Breast epithelium (tissue), 4 donors: ENCODE measurements around the gene ABI3BP. TPM values are rescaled to one million over a fixed set of nuclear protein-coding genes. Genes with fewer than 3 reads are reported as not detected.

Experiments
- DNase-seq, 2 donors: peaks; one replicate each; pipeline ENCODE4 v3.0.0-alpha.2; 2019; ENCODE audit warnings: low spot score in 2 of 2
- H3K27ac ChIP-seq, 2 donors: fragments of 200-600 bp; sonication (generic) in 1 of 2; one replicate each; pipeline ENCODE4 v1.5.1; 2016 to 2019; ENCODE audit warnings: mild to moderate bottlenecking in 1 of 2
- H3K27me3 ChIP-seq, 2 donors: fragments of 200-600 bp; sonication (generic) in 1 of 2; one replicate each; pipeline versions ENCODE4 v1.5.1 to v1.6.0; 2017 to 2019; ENCODE audit warnings: control low read depth in 1 of 2, mild to moderate bottlenecking in 1 of 2
- H3K36me3 ChIP-seq: fragments of 200-600 bp; one replicate; pipeline ENCODE4 v1.5.1; 2019
- H3K4me1 ChIP-seq, 2 donors: fragments of 200-600 bp; sonication (generic); one replicate each; pipeline ENCODE4 v1.5.1; 2016 to 2019; ENCODE audit warnings: control low read depth in 1 of 2
- H3K4me3 ChIP-seq, 3 donors: fragments of 200-600 bp; sonication (generic); 1 replicate in 2 of 3; 2 replicates in 1 of 3; pipeline ENCODE4 v1.5.1; 2016 to 2019; ENCODE audit warnings: mild to moderate bottlenecking in 3 of 3, moderate library complexity in 2 of 3
- H3K9me3 ChIP-seq, 2 donors: fragments of 200-600 bp; sonication (generic) in 1 of 2; one replicate each; pipeline ENCODE4 v1.5.1; 2016 to 2019; ENCODE audit warnings: control low read depth in 1 of 2
- POLR2A ChIP-seq: fragments of 450-650 bp; IDR thresholded peaks from one replicate; pipeline ENCODE4 v1.6.1; 2016; ENCODE audit warnings: antibody characterized with exemption, mild to moderate bottlenecking, moderate library complexity
- POLR2AphosphoS5 ChIP-seq, 3 donors: sonication (generic); formaldehyde crosslinking; IDR thresholded peaks; one replicate each; pipeline ENCODE4 v1.6.1; 2017; ENCODE audit warnings: antibody characterized with exemption in 3 of 3
- intact Hi-C: fragments of 100-400 bp; cut with DNase I; formaldehyde crosslinking; loops from one replicate; pipeline ENCODE4 v1.15.1; 2023; ENCODE audit warnings: low total_unique reads
- total RNA-seq, 3 donors: library from RNA; depleted of rRNA; stranded (reverse); fragments of >200 nt; gene quantifications; one replicate each; pipeline ENCODE4 v1.1.0, GENCODE V29; 2016
- TF ChIP-seq, protein P1 (sequence below), 3 donors: fragments of 450-650 bp; IDR thresholded peaks; one replicate each; pipeline ENCODE4 v1.5.1; 2016 to 2017; ENCODE audit warnings: antibody characterized with exemption in 3 of 3, mild to moderate bottlenecking in 3 of 3, moderate library complexity in 3 of 3

The ABI3BP gene
- total RNA-seq, 3 donors from 2014 or later: 17.4 to 170 (median 41.1) TPM

DNA sequence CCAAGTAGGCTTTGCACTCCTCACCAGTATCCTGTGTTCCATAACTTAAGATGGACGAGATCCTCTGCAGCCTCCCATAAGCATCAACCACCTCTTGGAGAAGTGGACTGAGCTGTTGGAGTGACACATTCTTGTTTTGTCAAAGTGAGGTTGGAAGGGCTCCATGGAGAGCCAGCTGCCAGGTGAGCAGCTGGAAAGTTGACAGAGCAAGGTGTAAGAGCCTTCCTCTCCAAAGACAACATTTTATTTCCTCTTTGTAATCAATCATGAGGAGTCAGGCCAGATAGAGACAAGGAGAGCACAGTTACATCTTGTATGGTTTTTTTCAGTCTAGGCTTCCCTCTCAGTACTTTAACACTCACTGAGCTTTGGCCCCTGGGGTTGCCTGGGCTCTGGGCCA lies 5.1 kb downstream of the ABI3BP start:
- no peaks in the 10 kb centered on the region for H3K9me3 ChIP-seq
- no peaks in the 10 kb centered on the region for H3K4me1 ChIP-seq
- no peaks in the 10 kb centered on the region for H3K36me3 ChIP-seq
- DNase-seq: no peak
- no peak for TF ChIP-seq POLR2AphosphoS5 (IDR thresholded peaks at IDR 0.05)
- TF ChIP-seq POLR2A: no peak
- TF ChIP-seq, protein P1, sequence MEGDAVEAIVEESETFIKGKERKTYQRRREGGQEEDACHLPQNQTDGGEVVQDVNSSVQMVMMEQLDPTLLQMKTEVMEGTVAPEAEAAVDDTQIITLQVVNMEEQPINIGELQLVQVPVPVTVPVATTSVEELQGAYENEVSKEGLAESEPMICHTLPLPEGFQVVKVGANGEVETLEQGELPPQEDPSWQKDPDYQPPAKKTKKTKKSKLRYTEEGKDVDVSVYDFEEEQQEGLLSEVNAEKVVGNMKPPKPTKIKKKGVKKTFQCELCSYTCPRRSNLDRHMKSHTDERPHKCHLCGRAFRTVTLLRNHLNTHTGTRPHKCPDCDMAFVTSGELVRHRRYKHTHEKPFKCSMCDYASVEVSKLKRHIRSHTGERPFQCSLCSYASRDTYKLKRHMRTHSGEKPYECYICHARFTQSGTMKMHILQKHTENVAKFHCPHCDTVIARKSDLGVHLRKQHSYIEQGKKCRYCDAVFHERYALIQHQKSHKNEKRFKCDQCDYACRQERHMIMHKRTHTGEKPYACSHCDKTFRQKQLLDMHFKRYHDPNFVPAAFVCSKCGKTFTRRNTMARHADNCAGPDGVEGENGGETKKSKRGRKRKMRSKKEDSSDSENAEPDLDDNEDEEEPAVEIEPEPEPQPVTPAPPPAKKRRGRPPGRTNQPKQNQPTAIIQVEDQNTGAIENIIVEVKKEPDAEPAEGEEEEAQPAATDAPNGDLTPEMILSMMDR (IDR thresholded peaks at IDR 0.05): no peak
- intact Hi-C loops: no loop called here
- no peaks in the 10 kb centered on the region for H3K27me3 ChIP-seq
- no peak overlapping the region for H3K4me3 ChIP-seq
- H3K27ac ChIP-seq: no peak overlapping the region

DNA sequence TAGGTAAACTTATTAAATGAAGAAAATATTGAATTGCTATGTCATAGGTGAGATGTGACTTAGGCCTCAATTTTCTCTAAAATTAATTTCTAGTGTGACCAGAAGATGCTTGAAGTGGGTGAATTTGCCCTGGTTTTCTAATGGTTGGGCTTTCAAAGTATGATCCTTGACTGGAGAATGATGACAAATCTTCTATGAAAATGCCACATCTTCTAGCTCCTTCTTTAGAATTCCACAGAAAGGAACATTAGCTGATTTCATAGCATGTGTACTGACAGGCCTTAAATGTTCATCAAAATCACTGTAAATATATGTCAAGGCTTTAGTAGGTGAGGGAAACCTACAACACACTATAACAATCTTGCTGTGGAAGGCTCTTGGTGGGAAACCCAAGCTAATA lies 8.9 kb downstream of the ABI3BP start:
- DNase-seq: no peak
- Histone ChIP-seq H3K4me3 (no peak overlapping the region), H3K27me3 (no peaks in the 10 kb centered on the region), H3K36me3 (no peaks in the 10 kb centered on the region), H3K9me3 (no peaks in the 10 kb centered on the region), H3K4me1 (no peaks in the 10 kb centered on the region), H3K27ac (peak overlapping the region in 1 of 2 donors; percentile 27)
- intact Hi-C loops: no loop called here
- TF ChIP-seq POLR2A (no peak), POLR2AphosphoS5 (IDR thresholded peaks at IDR 0.05) (no peak)
- TF ChIP-seq, protein P1 (IDR thresholded peaks at IDR 0.05): no peak

DNA sequence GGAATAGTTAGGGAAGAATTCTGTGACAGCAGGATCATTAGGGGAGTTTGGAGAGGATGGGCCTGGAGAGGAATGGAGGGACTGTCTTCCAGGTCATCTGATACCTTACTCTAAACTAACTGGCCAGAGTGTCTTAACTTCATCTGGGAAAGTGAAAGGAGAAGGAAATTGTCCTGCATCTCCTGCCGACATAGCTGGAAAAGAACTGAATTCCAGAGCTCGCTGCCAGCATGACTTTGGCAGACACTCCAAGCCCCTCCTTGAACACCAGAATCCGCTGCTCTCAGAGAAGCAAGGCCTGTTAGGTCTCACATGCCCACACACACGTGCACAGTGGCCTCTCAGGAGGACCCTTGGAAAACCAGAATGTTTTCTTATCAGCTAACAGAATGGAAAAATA lies 10.5 kb downstream of the ABI3BP start:
- intact Hi-C loops: no loop called here
- no peak for TF ChIP-seq POLR2AphosphoS5 (IDR thresholded peaks at IDR 0.05)
- TF ChIP-seq, protein P1 (IDR thresholded peaks at IDR 0.05): no peak
- TF ChIP-seq POLR2A: no peak
- no peaks in the 10 kb centered on the region for H3K4me1 ChIP-seq
- H3K36me3 ChIP-seq: no peaks in the 10 kb centered on the region
- no peaks in the 10 kb centered on the region for H3K27me3 ChIP-seq
- peak overlapping the region; percentile 61 to 62 for H3K27ac ChIP-seq
- H3K9me3 ChIP-seq: no peaks in the 10 kb centered on the region
- peak in 1 of 2 donors; percentile 24 for DNase-seq
- H3K4me3 ChIP-seq: peak overlapping the region in 2 of 3 donors; percentile 15 to 49

DNA sequence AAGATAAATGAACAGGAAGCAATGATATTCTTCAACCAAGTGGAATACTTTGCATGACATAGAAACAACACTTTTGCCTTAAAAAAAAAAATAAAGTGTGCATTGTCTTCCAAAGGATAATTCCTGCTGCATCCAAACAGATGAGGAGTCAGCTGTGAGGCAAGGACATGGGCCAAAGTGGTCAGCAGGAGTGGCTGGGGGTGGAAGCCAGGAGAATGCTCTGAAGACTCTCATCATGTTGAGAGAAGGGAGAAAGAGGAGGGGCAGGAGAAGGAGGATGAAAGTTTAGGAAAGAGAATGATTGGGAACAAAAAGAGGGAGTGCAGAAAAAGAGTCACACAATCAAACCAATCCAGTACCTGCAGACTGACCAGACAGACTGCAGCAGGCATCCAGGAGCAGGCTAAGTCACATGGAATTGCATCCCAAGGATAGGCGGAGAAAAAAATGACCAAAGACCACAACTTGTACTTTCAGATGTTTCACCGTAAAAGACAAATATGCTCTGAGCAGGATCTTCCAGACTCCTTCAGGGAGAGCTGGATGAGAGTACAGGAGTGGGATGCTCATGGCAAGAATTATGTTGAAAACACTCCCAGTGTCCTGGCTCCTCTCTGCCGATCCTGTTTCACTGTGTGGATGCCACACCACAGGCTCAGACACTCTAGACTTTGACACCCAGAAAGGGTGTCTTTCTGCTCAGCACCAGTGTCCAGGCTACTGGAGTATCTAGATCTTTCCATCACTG lies 11.9 kb downstream of the ABI3BP start:
- TF ChIP-seq, protein P1 (IDR thresholded peaks at IDR 0.05): no peak
- no peak for TF ChIP-seq POLR2AphosphoS5 (IDR thresholded peaks at IDR 0.05)
- no peaks in the 10 kb centered on the region for H3K36me3 ChIP-seq
- H3K4me3 ChIP-seq: no peak overlapping the region
- H3K27me3 ChIP-seq: no peaks in the 10 kb centered on the region
- peak overlapping the region; percentile 2 to 13 for H3K27ac ChIP-seq
- no peak for DNase-seq
- no peaks in the 10 kb centered on the region for H3K4me1 ChIP-seq
- intact Hi-C loops: no loop called here
- no peaks in the 10 kb centered on the region for H3K9me3 ChIP-seq

DNA sequence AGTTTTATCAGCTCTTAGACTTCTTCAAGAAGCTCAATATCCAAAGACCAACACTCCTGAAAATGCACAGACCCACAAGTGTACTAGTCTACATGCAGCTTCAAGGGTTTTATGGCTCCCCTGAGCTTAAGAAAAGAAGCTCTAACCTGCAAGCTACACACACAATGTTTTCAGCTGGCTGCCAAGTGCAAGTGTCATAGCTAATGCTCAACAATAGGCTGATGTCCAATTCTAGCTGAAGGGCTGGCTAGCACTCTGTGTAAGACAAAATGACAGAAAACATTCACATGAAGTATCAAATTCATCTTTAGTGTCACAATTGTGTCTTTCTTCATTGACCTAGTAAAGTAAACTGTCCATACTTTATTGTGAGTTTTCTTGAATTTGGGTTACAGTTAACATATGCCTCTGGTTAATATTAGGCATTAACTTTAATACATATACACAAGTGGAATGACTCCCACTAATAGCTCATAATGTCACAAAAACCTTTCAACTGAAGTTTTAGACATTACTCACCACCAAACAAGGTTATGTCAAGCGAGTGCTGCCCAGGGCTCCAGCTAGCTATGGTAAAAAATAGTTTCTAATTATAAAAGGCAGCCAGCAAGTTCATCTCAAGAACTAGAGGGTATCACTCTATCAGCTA lies 15.1 kb downstream of the ABI3BP start:
- intact Hi-C loops: no loop called here
- no peaks in the 10 kb centered on the region for H3K27me3 ChIP-seq
- no peaks in the 10 kb centered on the region for H3K9me3 ChIP-seq
- no peak for DNase-seq
- no peak overlapping the region for H3K4me3 ChIP-seq
- TF ChIP-seq, protein P1 (IDR thresholded peaks at IDR 0.05): no peak
- TF ChIP-seq POLR2A (no peak), POLR2AphosphoS5 (IDR thresholded peaks at IDR 0.05) (no peak)
- no peak overlapping the region for H3K27ac ChIP-seq
- H3K36me3 ChIP-seq: no peaks in the 10 kb centered on the region
- H3K4me1 ChIP-seq: no peaks in the 10 kb centered on the region
